Hematopoietic multipotent progenitor cell (in vitro differentiated cells): ENCODE results near the gene NPR2. TPM values are rescaled to one million over a fixed set of nuclear protein-coding genes. Genes with fewer than 3 reads are reported as not detected.
A peak's percentile ranks its signal among the peaks of the same experiment; 100 is the strongest.

Experiments
- DNase-seq, 3 donors: peaks; one replicate each; pipeline ENCODE4 v3.0.0-alpha.2; 2011 to 2015; ENCODE audit warnings: low read depth in 2 of 3, low spot score in 2 of 3
- total RNA-seq: library from RNA; depleted of rRNA; stranded (reverse); fragments of >200 nt; gene quantifications from one replicate; pipeline ENCODE4 v1.2.3, GENCODE V29; 2012

NPR2 gene
- total RNA-seq, 1 donor, result 1.6 TPM

DNA sequence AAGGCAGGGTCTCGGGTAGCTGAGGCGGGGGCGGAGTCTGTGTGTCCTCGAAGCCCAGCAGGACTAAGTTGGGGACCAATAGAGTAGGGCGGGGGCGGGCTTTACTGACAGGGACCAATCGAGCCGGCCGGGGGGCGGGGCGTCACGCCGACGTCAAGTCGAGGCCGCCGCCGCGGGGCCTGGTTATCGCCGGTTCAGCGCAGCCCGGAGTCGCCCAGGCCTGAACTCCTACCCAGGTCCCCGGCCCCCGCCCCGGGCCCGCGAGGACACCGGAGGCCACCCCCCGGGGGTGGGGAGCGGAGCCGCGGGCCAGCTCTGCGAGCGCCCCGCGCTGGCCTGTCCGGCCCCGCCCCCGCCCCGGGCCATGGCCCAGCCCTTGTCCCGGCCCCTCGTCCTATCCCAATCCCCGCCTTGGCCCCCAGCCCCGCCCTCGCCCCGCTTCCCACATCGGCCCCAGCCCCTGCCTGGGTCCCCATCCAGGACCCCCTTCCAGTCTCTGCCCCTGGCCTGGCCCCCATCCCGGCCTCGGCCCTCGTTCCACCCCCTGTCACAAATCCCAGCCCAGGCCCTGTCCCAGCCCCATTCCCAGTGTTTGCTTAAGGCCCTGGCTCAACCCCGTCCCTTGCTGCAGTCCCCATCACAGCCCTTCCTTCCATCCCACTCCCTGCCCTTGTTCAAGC, 37.8 kb downstream of the NPR2 start, which contains the start of gene TMEM8B:
Gene TMEM8B, plus strand, starts transcription at position 145 of the 680 bp plus-strand sequence. Its CDS starts 220 bp downstream, at position 365.
- peak; percentile 79 to 93 (median 90) for DNase-seq

DNA sequence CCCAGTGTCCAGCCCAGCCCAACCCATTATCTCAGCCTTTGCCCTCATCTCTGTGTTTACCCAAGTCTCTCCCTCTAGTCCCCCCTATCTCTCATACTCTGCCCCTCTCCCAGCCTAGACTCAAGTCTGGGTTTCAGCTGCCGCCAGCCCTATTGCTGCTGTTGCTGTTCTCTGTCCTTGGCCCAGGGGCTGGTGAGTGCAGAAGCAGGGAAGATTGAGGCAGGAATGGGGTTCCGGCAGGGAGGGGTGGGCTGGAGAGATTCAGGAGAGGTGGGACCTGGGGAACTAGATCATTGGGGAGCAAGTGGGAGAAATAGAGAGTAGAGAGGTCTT, 38.3 kb downstream of the NPR2 start:
- no peak for DNase-seq

DNA sequence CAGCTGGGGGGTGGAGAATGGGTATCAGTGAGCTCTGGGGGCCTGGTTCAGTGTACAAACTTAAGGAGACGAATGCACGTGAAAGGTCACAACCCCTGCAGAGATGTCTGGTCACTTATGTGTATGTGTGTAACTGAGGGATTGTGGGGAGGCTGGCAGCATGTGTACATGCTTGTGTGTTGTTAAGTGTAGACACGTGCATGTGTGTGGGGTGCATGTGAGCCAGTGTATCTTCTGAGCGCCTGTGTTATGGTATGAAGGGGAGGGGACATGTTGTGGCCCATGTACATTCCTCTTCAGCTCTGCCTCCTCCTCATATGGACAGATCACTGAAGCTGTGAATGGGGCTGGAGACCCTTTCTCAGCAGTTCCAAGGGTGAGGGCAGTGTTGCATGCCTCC, 39.6 kb downstream of the NPR2 start:
- DNase-seq, result no peak

DNA sequence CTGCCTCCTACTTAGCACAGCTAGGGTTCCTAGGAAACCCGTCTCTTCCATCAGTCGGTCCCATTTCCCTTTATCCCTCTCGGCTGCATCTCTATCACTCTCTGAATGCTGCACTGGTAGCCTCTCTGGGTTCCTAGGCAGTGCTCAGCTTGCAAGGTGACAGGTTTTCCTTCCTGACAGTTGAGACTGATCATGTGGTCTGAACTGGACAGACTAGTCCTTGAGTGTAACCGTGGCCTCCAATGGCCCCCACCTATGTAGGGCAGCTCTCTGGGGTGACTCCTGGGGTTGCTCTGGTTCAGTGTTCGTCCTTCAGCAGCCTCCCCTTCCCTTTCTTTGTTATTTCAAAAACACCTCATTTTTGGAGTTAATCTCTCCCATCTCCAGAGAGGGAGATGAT, 41.4 kb downstream of the NPR2 start:
- no peak for DNase-seq

DNA sequence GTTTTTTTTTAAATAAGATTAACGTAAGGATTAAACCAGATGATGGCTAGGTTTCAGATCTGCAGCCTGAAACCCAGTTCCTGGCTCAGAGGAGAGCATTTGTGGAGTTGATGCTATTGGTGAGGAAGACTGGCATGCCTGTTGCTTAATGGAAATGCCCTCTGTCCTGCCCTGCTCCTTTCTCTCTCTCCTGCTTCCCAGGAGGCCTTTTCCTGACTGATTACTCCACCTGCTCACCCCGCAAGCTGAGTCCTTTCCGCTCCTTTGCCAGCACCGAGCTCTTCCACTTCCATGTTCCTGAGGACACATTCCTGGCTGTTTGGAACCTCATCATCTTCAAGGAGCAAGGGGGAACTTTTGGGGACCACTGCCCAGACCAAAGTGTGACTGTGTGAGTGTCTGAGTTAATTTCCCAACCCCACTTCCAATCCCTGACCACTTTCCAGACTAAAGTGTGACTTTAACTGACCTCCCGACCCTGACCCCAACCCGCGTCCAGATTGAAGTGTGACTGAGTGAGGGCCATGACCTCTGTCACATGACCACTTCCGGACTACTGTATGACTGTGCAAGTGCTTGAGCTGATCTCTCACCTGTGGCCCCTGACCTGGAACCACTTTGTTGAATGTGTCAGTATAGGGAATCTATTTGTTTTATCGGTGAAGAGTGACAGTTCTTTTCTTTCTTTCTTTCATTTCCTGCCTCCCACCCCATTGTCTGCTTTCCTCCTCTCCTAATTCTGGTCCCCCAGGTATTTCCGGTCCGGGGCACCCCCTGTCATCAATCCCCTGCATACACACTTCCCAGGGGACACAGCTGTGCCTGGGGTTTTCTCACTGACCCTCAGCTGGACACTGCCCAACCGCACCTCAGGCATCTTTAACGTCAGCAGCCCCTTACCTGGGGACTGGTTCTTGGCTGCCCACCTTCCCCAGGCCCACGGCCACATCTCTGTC, 43.1 kb downstream of the NPR2 start:
- DNase-seq, result no peak

DNA sequence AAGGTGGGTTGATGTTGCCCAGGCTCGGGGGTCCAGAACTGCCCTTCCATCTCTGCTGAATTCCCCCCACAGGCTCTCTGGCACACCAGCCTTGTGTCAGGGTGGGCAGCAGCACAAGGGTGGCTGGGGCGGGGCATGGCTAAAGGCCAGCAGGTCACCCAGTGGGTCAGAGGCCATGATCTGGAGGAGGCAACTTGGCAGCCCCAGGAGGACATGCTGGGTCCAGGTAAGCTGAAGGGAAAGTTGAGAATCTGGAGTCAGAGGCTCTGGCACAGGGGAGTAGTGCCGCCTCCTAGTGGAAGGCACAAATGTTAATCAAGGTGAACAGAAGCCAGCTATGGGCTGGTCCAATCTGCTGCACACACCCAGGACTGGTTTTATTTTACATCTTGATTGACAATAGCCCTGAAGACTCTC, 43.8 kb downstream of the NPR2 start:
- no peak for DNase-seq

DNA sequence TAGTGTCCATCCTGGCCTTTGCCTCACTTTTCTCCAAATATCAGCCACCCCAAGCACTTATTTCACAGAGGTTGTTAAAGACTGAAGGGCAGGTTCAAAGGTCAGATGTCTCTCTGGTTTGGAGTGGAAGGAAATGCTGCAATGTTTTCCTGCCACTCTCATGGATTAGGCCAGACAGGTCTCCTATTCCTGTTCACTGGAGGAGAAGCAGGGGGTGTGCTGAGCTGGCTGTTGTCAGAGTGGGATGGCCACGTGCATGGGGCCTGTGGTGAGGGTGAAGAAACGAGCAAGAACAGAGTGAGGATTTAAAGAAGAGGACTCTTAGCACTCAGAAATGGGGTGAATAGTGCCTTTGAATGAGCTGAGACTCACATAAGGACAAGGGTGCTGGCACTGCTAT, 44.4 kb downstream of the NPR2 start:
- no peak for DNase-seq

DNA sequence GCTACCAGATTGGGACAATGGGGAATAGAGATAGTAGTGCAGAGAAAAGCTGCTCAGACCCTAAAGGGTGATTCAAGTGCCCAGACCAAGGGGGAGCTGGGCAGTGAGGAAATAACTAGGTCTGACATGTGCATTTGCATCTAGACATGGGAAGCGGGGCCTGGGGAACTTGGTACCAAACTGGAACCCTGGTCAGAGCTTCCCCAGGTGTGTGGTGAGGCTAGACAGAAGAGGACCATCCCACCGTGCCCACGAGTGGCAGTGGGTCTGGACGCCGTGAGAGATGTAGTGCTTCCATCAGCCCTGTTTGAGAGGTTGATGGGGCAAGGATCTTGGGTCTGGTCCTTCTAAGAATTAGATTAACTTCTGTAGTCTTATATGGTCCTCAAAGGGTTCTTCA, 45.2 kb downstream of the NPR2 start:
- no peak for DNase-seq

DNA sequence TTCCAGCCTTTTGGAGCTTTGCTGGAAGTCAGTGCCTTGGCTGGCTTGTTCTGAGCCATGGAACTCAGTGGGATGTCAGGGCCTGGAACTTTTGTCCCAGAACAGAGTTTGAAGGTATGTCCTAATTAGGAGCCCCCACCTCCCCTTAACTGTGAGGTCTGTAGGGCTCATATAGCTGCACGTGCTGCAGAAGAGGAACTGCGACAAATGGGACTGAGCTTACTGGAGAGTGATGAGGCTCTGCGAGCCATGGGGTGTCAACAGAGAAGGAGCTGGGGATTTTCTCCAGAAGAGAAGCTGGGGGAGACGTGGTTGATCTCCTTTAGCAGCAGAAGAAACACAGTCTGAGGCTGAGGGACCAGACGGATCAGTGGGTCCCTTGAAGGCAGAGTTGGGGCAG, 48.5 kb downstream of the NPR2 start:
- DNase-seq, result no peak

DNA sequence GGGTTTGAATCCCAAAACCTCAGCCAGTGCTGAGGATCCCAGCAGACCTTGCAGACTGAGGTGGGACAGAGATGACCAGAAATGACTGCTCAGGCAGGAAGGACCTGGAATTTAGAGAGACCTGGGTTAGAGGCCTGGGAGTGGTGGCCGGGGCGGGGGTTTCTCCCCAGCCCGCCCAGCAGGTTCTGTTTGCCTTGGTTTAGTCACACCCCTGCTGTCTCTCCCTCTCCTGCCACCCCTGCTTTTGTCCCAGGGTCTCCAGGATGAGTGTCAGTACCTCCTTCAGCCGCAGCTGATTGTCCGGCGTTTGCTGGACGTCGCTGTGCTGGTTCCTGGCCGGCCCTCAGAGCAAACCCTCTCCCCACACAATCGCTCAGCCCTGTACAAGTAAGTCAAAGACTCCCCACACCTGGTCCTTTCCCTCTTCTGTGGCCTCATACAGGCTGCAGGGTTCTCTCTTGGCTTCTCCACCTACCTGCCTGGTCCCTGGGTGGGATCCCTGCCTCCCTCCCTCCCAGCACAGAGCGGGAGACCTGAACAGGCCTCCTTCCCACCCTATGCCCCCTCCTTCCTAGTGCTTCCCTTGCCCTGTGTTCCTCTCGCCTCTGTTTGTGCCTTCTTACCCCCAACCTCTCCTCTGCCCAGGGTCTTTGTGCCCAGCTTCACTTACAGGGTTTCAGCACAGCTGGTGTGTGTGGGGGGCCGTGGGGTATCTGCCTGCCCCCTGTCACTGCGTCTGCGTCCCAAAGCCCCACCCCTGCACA, 49.7 kb downstream of the NPR2 start:
- no peak for DNase-seq

DNA sequence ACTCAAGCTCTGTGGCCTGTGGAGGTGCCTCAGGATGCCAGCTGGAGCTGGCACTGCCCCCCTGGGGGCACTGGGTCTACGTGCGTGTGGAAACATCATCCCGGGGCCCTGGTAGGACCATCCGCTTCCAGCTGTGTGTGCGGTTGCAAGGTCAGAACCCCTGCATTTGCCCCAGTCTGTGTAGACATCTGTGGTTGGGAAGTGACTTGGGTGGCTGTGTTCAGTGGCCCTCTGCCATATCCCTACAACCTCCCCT, 50.2 kb downstream of the NPR2 start:
- DNase-seq, result no peak

DNA sequence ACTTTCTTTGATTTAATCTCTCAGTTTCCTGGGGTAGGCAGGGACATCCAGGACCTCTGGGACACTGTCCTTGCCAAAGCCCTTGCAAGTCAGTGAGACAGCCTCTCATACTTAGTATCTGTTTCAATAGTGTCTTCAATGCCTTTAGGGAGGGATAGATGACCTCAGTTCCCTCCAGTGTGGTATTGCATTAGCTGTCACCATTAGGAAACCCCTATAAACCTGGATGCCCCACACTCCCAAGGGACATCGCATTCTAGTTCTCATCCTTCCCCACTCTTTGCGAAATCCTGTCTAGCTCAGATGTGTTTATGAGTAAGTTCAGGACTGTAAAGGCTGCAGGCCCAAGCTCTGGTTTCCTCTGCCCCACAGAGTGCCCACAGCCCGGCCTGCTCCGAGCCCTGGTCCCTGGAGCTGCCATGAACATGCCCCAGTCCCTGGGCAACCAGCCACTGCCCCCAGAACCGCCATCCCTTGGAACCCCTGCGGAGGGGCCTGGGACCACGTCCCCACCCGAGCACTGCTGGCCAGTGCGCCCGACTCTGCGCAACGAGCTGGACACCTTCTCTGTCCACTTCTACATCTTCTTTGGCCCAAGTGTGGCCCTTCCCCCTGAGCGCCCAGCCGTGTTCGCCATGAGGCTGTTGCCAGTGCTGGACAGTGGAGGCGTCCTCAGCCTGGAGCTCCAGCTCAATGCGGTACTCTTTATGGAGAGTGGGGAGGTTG, 50.8 kb downstream of the NPR2 start:
- no peak for DNase-seq

DNA sequence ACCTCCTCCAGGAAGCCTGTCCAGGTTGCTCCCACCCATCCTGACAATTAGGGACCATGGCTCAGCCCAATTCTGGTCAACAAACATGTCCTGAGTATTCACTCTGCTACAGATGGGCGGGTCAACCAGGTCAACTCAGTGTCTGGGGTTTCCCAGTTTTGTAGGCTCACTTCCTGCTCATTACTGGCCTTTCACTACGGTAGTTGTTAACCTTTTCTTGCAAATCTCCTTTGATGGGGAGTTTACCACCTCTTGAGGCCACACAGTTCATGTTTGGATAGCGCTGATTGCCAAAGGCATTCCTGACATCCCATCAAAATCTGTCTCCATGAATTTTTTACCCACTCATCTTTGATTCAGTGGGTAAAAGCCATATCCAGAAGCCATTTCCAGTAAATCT, 51.4 kb downstream of the NPR2 start:
- DNase-seq, result no peak

DNA sequence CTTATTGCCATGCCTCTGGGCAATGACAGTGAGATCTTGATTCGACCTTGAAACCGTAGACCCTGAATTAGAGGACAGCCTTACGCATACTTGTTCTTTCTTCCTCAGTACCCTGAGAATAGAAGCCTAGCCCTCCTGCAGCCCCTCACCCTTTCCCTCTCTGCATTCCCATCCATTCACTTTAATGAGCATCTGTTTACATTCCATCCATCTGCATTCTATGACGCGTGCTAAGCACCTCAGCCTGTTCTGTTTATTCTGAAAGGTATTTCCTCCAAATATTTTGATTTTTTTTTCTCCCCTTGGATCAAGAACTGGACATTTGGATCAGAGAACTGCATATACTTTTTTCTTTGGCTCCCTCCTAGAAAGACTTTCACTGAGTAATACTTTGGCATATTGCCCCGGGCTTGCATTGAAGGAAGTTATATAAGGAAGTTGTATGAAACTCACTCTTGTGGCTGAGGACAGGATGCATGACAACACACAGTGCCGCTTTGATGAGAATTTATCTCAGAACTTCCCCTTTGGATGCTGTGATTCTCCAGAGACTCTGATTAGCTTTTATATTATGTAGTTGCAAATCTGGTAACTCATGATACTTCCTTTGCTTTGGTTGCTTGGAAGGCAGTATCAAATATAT, 53.4 kb downstream of the NPR2 start:
- peak in 2 of 3 donors; percentile 88 to 96 for DNase-seq

DNA sequence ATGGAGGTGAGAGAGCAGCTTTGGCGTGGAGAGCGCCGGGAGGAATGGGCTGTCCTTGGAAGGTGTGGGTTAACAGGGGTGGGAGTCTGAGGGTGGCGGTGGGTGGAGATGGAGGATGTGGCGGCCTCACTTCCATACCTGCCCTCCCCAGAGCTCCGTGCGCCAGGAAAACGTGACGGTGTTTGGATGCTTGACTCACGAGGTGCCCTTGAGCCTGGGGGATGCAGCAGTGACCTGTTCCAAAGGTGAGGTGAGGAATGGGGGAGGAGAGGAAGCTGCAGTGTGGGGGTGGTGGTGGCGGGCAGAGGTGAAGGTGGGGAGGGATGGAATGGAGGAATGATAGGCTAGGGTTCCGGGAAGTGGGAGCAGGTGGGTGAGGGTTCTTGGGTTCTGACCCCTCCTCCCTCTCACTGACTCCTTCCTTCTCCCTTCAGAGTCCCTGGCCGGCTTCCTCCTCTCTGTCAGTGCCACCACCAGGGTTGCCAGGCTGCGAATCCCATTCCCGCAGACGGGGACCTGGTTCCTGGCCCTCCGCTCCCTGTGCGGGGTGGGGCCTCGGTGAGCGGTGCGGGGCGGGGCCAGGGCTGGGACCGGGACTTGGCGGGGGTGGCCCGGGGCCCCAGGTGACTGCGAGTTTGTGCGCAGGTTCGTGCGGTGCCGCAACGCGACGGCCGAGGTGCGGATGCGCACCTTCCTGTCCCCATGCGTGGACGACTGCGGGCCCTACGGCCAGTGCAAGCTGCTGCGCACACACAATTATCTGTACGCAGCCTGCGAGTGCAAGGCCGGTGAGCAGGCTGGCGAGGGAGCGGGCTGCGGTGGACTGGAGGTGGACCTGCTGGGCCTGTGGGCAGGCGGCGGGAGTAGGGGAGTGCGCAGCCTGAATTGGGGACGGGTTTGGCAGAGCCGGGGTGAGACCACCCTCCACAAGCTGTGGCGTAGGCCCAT, 54.7 kb downstream of the NPR2 start:
- DNase-seq, result no peak

DNA sequence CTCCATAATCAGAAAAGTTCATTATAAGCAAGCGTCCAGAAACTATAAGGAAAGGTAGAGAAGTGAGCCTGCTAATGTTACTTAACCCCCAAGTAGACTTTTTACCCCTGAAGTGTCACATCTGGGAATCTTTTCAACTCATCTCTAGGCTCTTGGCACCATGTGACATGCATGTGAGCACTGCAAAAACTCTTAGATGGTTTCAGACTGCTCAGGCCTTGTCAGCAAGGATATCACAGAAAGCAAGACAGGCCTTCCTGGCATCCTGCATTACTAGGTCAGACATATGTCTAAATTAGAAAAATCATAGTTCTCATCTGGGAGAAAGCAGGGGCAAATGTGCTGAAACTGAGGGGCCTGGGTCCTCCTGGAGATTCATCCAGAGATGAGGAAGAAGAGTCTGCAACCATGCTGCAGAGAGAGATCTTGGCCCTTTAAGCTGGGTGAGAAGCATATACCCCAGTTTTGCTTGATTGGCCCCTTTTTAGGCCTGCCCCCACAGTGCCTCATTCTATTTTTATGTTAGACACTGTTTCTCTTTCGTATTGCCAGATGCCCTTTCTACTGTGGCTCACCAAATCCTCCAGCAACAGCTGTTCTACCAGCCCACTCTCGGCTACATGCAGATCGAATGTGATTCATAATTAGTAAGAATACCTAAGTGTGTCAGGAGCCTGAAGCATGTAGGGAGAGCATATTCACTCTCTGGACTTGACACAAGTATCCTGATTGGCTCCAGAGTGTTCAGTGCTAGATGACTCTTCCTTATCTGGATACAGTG, 56.6 kb downstream of the NPR2 start:
- DNase-seq, result no peak

DNA sequence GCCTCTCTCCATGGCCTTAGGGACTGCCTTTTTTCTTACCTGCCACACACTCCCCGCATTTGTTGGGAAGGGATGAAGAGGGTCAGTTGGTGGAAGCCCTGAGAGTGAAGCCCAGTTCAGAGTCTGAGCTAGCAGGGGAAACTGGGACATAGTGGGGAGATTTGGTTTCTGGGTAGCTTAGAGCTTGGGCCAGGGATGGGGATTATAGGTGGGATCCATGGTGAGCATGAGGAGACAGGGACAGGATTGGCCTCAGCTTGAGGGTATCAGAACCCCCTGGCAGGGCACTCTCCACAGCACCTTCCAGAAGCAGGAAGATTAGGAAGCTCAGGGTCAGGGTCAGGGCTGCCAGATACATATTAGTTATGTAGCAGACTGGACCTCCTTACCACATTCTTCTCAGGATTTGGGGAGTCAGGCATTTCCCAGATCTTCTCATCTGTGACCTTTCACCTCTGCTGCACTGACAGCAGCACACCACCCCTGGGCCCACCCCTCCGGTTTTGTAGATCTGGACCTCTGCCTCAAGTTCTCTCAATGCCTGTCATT, 61.0 kb downstream of the NPR2 start:
- no peak for DNase-seq
